Cardiac muscle cell (in vitro differentiated cells and primary cell): ENCODE measurements around the gene IPO9. TPM values are rescaled to one million over a fixed set of nuclear protein-coding genes. Genes with fewer than 3 reads are reported as not detected.

ENCODE experiments used
- DNase-seq, 2 donors: peaks; one replicate each; pipeline versions ENCODE4 v3.0.0 to v3.0.0-alpha.2; 2010 to 2017; ENCODE audit warnings: low read depth in 1 of 2, low spot score in 1 of 2
- H3K27ac ChIP-seq: fragments of 200-600 bp; sonication (generic); 2 replicates; pipeline ENCODE4 v1.5.1; 2016
- H3K27me3 ChIP-seq: fragments of 200-600 bp; sonication (generic); 2 replicates; pipeline ENCODE4 v1.6.0; 2016; ENCODE audit warnings: control low read depth
- H3K36me3 ChIP-seq: fragments of 200-600 bp; sonication (generic); 2 replicates; pipeline ENCODE4 v1.5.1; 2016; ENCODE audit warnings: control low read depth
- H3K4me1 ChIP-seq: fragments of 200-600 bp; sonication (generic); 2 replicates; pipeline ENCODE4 v1.8.1; 2017; ENCODE audit warnings: low read depth, mild to moderate bottlenecking, mixed run types
- H3K4me3 ChIP-seq: fragments of 200-600 bp; sonication (generic); 2 replicates; pipeline ENCODE4 v1.5.1; 2016; ENCODE audit warnings: mild to moderate bottlenecking
- H3K9me3 ChIP-seq: fragments of 200-600 bp; sonication (generic); 2 replicates; pipeline ENCODE4 v1.5.1; 2017; ENCODE audit warnings: low read depth, mild to moderate bottlenecking, control low read depth
- polyA plus RNA-seq: library from polyadenylated mRNA; unstranded; fragments of >200 nt; fragmentation: Nextera tagmentation; extraction: Ambion mirVana; gene quantifications from 2 replicates; pipeline ENCODE4 v1.2.1, GENCODE V29; 2016
- total RNA-seq: library from RNA; depleted of rRNA; stranded (reverse); fragments of >200 nt; gene quantifications from 2 replicates; pipeline ENCODE4 v1.2.3, GENCODE V29; 2016
- TF ChIP-seq, protein P1 (sequence below): IDR thresholded peaks from 2 replicates; pipeline ENCODE4 v1.5.1; 2012; ENCODE audit warnings: low read depth, mild to moderate bottlenecking, low read length

IPO9 gene
- total RNA-seq: 34.7 and 36.9 TPM in 2 replicates
- polyA plus RNA-seq: 61.7 and 82.1 TPM in 2 replicates

- Histone ChIP-seq H3K4me1 (peaks cover 30% of the 10 kb centered on the region), H3K27me3 (no peaks in the 10 kb centered on the region), H3K36me3 (no peaks in the 10 kb centered on the region), H3K9me3 (no peaks in the 10 kb centered on the region), H3K4me3 (peak within 1 kb of the TSS; percentile 83), H3K27ac (peak within 1 kb of the TSS; percentile 89)
- TF ChIP-seq, protein P1, sequence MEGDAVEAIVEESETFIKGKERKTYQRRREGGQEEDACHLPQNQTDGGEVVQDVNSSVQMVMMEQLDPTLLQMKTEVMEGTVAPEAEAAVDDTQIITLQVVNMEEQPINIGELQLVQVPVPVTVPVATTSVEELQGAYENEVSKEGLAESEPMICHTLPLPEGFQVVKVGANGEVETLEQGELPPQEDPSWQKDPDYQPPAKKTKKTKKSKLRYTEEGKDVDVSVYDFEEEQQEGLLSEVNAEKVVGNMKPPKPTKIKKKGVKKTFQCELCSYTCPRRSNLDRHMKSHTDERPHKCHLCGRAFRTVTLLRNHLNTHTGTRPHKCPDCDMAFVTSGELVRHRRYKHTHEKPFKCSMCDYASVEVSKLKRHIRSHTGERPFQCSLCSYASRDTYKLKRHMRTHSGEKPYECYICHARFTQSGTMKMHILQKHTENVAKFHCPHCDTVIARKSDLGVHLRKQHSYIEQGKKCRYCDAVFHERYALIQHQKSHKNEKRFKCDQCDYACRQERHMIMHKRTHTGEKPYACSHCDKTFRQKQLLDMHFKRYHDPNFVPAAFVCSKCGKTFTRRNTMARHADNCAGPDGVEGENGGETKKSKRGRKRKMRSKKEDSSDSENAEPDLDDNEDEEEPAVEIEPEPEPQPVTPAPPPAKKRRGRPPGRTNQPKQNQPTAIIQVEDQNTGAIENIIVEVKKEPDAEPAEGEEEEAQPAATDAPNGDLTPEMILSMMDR: peak; percentile 92
- DNase-seq: peak; percentile 95 to 97
Observed at GRCh38 chr1:201828820-201829774, at the start of gene IPO9. Gene IPO9, plus strand, starts transcription at chr1:201829157. Its CDS starts 53 bp downstream, at chr1:201829210.

- Histone ChIP-seq H3K4me1 (peaks cover 25% of the 10 kb centered on the region), H3K27me3 (no peaks in the 10 kb centered on the region), H3K9me3 (no peaks in the 10 kb centered on the region), H3K4me3 (no peak overlapping the region), H3K27ac (peak overlapping the region; percentile 78), H3K36me3 (peaks cover 45% of the 10 kb centered on the region)
- DNase-seq: peak in 1 of 2 donors; percentile 51
- TF ChIP-seq, protein P1: no peak
Observed at GRCh38 chr1:201779351-201779880, 49.5 kb upstream of the IPO9 start.

- TF ChIP-seq, protein P1: no peak
- no peak overlapping the region for H3K4me3 ChIP-seq
- H3K36me3 ChIP-seq: peaks cover 57% of the 10 kb centered on the region
- no peak for DNase-seq
- no peaks in the 10 kb centered on the region for H3K9me3 ChIP-seq
- H3K27ac ChIP-seq: peak overlapping the region; percentile 78
- no peaks in the 10 kb centered on the region for H3K27me3 ChIP-seq
- peaks cover 25% of the 10 kb centered on the region for H3K4me1 ChIP-seq
Observed at GRCh38 chr1:201780952-201781351, 48.0 kb upstream of the IPO9 start.

GRCh38 chr1:201781437-201781836, 47.5 kb upstream of the IPO9 start:
- TF ChIP-seq, protein P1: no peak
- Histone ChIP-seq H3K27me3 (no peaks in the 10 kb centered on the region), H3K36me3 (peaks cover 61% of the 10 kb centered on the region), H3K27ac (peak overlapping the region; percentile 78), H3K4me3 (no peak overlapping the region), H3K4me1 (peaks cover 25% of the 10 kb centered on the region), H3K9me3 (no peaks in the 10 kb centered on the region)
- peak in 1 of 2 donors; percentile 59 for DNase-seq

- TF ChIP-seq, protein P1: no peak
- no peak for DNase-seq
- peaks cover 71% of the 10 kb centered on the region for H3K36me3 ChIP-seq
- H3K9me3 ChIP-seq: no peaks in the 10 kb centered on the region
- no peak overlapping the region for H3K4me3 ChIP-seq
- H3K27me3 ChIP-seq: no peaks in the 10 kb centered on the region
- H3K4me1 ChIP-seq: peaks cover 19% of the 10 kb centered on the region
- peak overlapping the region; percentile 78 for H3K27ac ChIP-seq
Observed at GRCh38 chr1:201782353-201782752, 46.6 kb upstream of the IPO9 start.
